GM21576 (cell line): ENCODE data around the gene EPG5.
"Not testable (repeated sequence)": the region's sequence is repeated elsewhere in the genome, so short reads cannot be mapped to it uniquely, and the experiment has no call there.

Experiments
- ATAC-seq: cut with Tn5 transposase; IDR thresholded peaks from one replicate; pipeline ENCODE4 v1.9.1; 2021; ENCODE audit warnings: mild to moderate bottlenecking, moderate library complexity; ENCODE audit not compliant: unreplicated experiment

The EPG5 gene

DNA sequence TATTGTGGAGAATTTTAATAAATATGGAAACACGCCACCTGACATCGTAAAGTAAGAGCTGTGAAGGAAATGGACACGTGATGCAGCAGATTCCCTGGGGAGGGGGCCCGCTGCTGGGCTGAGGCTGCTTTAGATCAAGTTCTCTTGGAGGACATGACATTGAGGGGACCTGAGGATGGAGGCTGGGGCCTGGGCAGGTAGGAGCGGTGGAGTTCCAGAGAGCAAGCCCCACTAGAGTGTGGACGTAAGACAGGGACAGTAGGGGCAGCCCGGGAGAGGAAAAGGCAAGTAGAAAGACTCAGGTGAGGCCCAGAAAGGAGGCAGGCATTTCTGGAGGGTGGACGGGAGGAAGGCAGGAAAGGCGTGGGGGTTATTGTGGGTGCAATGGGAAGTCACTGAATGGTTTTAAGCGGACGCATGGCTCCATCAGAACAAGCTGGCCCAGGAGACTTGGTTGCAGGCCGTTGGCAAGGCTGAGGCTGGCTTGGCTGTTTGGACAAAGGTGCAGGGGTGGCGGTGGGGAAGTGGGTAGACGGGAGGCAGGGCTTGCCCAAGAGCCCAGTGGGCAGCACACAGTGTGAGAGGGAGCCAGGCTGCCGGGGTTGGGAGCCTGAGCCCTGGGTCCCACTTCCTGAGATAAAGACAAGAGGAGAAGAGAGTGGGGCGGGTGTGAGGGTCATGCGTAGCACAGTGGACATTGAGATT, 125.9 kb downstream of the EPG5 start:
- no peak for ATAC-seq

DNA sequence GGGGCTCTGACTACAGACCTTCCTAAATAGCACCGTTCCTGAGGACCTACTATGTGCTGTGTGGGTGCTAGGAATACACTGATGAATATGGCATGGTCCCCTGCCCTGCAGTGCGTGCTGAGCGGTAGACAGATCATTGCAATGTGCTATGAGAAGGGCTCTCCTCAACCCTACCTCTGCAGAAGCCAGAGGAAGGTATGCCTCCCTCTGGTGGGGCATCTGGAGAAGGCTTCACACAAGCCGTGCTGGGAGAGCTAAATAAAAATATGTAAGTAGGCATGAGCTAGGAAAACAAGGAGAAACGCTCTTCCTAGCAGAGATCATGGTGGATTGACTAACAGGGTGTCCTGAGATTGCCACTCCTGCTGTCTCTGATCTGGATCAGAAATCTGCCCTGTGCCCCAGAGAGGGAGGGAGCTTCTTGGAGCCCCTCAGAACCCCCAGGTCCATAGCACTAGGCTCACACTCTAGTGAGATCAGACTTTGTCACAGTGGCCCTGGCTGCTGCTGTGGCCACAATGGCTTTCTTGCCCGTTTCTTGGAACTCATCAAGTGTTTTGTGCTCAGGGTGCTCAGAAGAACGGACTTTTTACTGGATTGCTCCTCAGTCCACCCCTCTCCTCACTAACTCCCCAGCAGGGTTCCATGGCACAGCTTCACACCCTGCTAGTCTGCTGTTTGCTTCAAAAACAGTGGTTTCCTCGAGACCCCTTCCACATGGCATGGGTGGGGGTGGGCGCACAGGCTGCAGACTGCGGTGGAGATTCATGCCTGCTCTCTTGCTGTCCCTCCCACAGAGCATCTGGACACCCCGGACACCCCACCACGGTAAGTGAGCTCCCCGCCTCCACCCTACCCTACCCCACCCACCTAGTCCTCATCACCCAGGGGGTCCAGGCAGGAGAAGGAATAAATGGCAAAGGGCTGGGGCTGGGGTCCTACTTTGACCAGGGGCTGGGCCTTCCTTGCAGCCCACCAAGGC, 127.4 kb downstream of the EPG5 start:
- no peak for ATAC-seq

DNA sequence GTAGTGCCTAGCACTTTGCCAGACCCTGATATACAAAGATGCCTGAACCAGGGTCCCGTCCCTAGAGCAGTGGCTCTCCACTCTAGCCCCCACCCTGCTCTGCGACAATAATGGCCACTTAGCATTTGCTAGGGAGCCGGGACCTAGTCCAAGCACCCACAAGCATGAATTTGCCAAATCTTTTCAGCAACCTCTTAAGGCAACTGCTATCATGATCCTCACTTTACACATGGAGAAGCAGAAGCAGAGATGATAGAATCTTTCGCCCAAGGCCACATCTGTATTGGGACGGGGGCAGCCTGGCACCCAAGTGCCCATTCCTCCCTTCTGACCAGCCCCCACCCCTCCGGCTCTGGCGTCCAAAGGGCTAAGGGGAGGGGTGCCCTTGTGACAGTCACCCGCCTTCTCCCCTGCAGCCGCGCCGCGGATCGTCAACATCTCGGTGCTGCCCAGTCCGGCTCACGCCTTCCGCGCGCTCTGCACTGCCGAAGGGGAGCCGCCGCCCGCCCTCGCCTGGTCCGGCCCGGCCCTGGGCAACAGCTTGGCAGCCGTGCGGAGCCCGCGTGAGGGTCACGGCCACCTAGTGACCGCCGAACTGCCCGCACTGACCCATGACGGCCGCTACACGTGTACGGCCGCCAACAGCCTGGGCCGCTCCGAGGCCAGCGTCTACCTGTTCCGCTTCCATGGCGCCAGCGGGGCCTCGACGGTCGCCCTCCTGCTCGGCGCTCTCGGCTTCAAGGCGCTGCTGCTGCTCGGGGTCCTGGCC, 128.6 kb downstream of the EPG5 start:
- ATAC-seq, result no peak

DNA sequence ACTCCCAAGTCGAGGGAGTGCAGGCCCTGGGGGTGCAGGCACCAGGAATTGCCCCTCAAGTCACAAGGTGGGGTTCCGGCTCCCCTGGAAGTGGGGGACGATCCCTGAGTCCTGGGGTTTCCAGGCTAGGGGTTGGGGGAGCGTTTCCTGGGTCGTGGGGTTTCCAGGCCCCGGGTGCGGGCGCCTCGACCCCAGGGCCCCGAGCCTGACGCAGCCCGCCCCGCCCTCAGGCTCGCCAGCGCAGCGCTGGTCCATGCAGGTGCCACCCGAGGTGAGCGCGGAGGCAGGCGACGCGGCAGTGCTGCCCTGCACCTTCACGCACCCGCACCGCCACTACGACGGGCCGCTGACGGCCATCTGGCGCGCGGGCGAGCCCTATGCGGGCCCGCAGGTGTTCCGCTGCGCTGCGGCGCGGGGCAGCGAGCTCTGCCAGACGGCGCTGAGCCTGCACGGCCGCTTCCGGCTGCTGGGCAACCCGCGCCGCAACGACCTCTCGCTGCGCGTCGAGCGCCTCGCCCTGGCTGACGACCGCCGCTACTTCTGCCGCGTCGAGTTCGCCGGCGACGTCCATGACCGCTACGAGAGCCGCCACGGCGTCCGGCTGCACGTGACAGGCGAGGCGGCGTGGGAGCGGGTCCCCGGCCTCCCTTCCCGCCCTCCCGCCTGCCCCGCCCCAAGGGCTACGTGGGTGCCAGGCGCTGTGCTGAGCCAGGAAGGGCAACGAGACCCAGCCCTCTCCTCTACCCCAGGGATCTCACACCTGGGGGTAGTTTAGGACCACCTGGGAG, 129.7 kb downstream of the EPG5 start:
- peak; percentile 58 for ATAC-seq

DNA sequence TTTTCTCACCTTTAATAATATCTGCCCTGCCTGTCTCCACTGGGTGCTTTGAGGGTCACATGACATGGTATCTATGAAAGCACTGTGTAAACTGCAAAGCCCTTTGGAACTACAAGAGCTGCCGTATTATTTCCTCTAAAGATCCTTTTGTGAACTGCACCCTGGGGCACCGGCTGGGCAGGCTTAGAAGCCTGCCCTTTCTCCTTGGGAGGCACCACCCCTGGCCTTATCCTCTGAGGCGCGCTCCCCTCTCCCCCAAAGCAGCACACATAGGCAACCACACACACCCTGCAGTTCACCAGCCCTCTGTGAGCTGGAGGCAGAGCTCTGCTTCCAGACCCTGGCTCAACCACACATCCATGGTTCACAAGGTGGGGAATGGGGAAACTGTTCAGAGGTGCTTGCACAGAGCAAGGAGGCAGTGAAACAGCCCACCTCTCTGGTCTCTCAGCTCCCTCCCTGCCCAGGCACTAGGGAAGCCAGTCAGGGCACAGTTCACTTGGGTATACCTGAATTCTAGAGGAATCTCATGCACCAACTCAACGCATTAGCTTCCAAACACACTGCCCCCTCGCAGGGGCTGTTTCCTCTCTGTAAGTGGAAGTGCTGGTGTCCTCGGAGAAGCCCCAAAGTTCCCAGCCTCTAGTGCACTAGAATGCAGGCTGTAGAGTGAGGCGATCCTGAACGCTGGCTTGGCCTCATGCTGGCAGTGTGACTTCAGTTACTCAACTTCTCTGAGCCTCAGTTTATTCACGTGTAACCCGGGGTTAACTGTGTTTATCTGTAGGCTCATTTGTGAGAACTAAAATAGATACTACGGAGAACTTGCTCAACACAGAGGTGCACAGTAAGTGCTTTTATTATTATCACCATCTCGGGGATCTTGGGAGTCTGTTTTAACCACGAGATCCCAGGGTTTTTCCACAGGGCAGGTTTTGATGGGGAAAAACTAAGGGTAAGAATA, 130.6 kb downstream of the EPG5 start:
- ATAC-seq, result no peak

DNA sequence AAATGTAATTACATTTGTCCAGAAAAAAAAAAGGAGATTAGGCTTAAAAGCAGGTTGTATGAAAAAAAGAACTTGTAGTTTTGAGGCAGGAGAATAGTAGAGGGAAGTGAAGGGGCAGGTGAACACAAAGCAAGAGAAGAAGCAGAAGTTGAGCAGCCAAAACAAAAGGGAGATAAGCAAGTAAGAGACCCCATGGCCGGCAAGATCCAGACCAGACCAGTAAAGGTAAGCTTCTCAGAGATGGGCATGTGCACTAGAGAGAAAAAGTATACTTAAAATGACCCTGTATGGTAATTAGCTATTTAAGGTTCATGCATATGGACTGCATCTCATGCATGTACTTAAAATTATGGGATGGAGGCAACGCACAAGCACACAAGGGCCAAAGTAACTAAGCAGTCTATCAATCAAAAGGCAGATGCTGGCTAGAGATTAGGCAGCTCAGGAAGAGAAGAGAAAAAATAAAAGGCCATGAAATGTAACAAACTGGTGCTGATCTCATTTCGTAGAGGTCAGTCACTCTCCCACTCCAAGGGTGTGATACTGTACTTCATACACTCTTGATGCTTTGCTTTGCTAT, 132.0 kb downstream of the EPG5 start:
- ATAC-seq, result no peak

DNA sequence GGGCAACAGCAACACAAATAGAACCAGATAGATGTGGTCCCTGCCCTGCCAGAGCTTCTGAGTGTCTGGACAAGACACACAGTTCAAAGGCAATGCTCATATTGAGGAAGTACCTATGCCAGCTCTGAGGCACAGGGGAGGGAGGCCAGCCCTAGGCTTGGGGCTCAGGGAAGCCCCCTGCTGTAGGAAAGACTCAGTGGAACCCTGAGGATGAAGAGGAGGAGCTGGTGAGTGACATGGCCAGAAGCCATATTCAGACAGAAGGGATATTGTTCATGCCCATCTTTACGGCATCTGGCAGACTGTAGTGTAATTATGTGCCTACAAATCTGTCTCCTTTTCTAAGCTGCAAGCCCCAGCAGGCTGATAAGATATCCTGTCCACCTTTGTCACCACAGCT, 132.8 kb downstream of the EPG5 start:
- ATAC-seq, result no peak

DNA sequence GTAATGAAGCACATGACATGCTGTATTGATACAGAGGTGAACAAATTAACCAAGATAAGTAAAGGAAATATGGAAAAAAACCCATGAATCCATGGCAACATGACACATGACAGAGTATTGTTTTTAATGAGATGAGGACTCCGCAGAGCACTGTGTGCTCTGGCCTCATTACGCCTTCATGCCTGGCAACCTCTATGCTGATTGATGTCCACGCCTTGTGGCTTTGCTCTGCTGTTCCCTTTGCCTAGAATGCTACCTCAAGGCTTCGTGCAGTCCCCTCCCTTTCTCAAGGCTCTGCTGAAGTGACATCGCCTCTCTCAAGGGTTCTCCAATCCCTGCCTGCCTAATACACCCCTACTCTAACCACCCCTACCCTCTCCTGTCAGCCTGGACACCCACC, 133.3 kb downstream of the EPG5 start:
- no peak for ATAC-seq

DNA sequence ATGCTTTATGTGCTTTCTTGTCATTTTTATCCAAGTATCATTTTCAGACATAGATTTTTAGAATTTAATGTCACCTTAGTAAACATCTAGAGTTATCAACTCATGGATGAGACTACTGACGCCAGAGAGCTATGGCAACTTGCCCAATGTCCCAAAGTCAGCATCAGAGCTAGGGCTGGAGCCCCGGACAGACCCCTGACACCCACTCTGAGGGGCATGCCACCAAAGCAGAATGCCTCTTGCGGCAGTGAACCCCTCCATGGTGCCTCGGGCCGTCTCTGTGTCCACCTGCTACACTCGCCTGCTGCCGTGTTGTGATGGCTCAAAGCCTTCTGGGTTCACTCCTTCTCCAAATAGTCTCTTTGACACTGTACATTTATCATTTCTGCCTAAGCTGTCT, 136.2 kb downstream of the EPG5 start:
- no peak for ATAC-seq

DNA sequence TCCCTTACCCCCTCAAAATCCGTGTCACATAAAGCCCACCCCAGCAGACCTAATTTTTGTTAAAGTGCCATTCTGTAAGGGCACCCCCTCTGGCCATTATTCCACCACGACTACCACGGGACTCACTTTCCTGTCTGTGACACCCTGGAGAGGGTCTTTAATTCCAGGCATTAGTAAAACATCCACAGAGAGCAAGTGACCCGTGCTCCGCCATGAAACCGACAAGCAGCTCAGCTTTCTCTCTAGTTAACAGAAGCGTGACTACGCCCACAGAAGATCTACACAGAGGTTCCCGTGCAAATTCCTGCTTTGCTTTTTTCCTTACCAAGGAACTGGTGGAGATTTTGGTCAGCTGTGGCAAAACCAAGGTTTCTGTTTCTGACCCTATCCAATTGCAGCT, 137.3 kb downstream of the EPG5 start:
- no peak for ATAC-seq

DNA sequence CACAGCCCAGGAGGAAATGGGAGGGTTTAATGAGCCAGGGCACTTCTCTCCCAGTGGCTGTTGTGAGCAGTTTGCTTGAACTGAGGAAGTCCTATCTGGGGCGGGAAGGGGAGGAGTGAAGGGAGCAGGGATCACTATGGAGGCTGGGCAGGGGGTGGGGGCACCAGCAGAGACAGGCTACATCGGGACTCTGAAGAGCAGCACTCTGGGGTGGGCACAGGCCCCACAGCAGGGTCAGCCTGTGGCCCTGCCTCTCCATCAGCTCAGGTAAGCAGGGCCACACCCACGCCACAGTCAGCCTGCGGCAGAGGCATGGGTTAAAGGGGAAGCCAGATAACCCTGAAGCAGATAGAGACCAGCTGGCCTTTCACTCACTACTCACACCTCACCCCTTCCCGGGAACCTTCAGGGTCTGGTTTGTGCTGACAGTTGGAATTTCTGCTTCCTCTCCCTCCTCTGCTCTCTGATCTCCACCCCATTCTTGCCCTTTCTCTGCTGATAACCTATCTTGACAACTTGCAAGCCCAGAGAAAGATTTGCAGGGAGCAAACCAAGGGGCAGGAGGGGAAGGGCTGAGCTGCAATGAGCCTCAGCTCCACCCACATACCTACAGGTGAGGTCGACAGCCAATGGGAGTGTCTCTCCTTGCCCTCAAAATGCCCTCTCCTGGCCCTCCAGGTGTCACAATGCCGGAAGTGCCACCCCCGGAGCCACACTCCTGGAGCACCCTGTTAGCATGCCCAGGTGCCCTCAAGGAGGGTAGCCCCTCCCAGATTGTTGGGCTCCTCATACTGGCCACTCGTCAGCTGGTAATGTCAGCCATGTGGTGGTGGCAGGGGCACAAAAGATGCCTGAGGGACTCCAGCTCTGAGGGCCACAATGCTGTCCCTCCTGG, 138.0 kb downstream of the EPG5 start:
- ATAC-seq, result no peak

DNA sequence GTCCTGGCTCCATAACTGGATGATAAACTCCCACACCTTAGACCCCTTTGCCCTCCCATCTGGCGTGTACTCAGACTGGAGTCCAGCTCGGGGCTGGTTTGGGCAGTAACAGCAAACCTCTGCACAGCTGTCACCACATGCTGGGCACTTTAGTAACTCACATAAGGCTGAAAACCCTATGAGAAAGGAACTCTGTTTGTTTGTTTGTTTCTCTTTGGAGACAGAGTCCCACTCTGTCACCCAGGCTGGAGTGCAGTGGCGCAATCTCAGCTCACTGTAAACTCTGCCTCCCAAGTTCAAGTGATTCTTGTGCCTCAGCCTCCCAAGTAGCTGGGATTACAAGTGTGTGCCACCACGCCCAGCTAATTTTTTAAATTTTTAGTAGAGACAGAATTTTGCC, 140.4 kb downstream of the EPG5 start:
- not testable (repeated sequence) for ATAC-seq

DNA sequence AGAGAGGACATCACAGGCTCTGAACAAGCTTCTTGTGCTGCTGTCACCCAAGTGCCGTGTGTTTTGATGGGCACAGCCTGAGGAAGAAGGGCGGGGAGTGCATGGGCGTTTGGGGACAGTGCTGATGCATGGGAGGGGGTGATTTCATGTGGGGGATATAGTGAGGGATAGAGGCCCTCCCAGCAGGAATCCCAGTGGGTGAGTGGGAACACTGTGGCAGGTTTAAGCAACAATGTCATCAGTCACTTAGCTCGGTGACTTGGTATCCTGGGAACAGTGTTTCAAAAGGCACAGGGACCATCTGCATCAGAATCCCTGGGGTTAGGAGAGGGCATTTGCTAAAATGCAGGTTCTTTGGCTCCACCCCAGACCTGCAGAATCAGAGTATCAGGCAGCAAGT, 141.0 kb downstream of the EPG5 start:
- ATAC-seq, result no peak

DNA sequence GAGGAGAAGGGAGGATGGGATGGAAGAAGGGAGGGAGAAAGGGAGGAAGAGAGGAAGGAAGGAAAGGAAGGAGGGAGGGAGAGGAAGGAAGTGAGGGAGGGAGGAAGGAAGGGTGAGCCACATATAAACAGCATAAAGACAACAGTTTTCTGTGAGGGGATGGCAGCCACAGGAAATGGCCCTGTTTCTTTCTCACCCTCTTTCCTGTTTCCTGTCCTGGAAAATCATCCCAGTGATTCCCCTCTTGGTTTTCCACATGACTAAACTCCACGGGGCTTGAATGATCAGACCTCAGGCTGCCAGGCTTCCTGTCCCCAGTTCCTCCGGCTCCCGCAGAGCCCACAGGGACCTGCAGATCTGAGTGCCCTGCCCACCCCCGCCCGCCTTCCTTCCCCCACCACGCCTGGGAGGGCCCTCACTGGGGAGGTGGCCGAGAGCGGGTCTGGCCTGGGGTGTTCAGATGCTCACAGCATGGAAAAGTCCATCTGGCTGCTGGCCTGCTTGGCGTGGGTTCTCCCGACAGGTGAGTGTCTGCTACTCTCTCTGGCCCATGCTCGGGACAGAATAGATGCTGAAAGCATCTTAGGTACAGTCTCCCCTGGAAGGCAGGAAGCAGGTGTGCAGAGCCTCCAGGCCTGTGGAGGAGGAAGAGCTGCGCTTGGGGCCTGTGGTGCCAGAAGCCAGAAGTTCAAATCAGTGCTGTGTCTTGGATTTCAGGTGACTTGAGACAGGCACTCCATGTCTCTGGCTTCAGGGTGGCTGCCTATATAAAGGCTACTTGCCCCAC, 141.7 kb downstream of the EPG5 start, which contains the start of gene SIGLEC15:
SIGLEC15 (plus strand) TSS at position 418 of the 787 bp plus-strand sequence; CDS start at position 472, 54 bp downstream.
- ATAC-seq, result no peak

DNA sequence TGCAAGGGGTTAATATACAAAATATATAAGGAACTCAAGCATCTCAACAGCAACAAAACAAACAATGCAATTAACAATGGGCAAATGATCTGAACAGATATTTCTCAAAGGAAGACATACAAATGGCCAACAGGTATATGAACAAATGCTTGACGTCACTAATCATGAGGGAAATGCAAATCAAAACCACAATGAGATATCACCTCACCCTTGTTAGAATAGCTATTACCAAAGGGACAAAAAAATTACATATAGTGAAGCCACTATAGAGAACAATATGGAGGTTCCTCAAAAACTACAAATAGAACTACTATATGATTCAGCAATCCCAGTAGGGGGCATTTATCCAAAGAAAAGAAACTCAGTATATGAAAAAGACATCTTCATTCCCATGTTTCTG, 145.4 kb downstream of the EPG5 start:
- ATAC-seq, result no peak

DNA sequence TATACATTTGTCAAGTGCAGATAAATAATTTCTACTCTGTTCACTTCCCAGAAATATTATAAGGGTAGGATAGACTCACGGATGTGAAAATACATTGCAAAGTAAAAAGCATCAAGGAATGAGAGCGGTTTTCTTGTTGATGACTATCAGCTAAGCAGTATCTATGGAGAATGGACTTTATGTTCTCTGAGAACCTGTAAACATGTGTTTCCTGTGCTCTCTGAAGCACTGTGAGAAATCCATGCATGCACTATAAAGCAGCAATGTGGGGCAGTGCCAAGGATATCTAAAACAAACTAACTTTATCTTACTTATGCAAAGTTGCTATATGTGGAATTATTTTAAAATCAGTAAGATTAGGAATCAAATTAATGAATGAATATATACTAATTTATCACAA, 146.1 kb downstream of the EPG5 start:
- no peak for ATAC-seq

DNA sequence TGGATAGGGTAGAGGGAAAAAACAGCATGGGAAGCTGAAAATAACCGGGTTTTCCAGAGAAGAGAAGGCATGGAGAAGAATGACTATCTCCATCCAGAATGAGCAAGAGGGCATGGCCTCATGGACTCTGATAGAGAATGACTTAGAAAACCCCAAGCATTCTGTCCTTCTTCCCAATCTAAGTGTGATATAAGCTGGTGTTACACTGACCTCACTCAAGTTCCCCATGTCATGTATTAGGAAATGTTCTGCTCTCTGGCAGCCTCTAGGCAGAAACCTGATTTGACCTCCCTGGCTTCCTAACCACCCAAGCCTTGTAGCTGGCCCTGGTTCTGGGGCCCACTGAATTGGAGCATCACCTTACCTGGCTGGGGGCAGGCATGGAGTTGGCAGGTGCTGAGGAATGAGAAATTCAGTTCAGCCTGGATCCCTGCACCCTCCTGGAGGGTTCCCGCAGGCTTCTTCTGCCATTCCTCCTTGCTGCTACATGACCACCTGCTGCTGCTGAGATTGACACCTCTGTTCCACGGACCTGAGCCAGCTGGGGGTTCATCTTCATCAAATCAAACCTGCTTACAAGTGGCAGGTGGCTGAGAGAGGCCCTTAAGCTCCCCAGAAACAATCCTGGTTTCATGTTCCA, 146.9 kb downstream of the EPG5 start:
- no peak for ATAC-seq
